HG03469 (cell line): ENCODE results near the gene C11orf16.
"Not testable (repeated sequence)": the region's sequence is repeated elsewhere in the genome, so short reads cannot be mapped to it uniquely, and the experiment has no call there.

Experiments
- ATAC-seq: cut with Tn5 transposase; IDR thresholded peaks from one replicate; pipeline ENCODE4 v1.9.1; 2021; ENCODE audit warnings: mild to moderate bottlenecking, moderate library complexity, moderate number of reproducible peaks; ENCODE audit not compliant: unreplicated experiment

Gene C11orf16

DNA sequence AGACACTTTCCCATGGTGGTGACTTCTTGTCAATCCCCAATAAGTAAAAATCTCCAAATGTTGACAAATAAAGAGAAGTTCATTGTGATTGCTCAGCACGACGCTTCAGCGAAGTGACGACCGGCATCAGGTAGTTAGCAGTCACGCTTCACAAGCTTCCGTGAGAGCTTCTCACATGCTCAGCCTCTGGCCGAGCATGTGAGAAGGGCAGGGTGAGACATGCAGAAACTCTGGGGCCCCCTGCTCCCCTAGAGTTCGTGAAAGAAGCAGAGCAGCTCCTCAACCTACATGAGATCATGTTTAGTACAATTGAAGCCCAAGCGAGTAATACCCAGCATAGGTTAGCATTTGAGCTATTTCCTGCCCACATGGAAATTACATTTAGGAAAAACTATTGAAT, 4.4 kb upstream of the C11orf16 start:
- ATAC-seq = no peak

DNA sequence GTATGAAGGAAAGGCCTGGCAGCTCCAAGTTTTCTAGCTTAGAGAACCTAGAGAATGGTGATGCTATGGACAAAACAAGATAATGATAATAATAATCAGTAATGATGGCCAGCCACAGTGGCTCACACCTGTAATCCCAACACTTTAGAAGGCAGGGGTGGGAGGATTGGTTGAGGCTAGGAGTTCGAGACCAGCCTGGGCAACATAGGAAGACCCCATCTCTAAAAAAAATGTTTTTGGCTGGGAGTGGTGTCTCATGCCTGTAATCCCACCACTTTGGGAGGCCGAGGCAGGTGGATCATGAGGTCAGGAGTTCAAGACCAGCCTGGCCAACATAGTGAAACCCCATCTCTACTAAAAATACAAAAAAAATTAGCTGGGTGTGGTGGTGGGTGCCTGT, 3.0 kb upstream of the C11orf16 start:
- not testable (repeated sequence) for ATAC-seq

DNA sequence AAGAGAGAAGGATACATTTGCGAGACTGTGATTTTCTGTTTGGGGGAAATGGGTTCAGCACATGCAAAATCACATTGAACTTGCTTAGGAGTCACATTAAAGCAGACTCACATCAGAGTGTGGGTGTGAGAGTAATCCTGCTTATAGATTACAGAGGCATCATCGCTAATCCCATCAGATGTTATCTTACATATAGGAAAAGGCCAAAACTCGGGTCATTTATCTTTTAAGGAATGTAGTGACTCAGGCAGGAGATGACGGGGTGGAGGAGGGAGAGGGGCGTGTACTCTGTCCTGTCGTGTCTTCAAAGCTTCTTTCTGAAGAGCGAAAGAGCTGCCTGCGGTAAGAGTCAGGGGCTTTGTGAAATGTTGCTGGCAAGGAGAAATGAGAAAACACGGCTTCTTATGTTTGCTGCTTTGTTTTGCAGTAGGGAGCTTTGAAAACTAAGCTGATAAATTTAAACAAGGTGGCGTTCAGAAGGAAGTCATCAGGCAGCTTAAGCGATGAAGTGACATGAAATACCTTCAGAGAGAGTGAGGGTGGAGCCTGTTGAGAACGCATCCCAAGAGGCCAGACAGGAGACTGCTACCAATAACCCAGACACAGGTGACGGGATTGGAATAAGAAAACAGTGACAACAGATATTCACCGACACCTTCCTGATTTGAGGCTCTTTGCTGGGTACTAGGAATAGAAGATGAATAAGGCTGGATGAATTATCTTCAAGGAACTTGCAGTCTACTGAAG, 2.2 kb upstream of the C11orf16 start:
- no peak for ATAC-seq

DNA sequence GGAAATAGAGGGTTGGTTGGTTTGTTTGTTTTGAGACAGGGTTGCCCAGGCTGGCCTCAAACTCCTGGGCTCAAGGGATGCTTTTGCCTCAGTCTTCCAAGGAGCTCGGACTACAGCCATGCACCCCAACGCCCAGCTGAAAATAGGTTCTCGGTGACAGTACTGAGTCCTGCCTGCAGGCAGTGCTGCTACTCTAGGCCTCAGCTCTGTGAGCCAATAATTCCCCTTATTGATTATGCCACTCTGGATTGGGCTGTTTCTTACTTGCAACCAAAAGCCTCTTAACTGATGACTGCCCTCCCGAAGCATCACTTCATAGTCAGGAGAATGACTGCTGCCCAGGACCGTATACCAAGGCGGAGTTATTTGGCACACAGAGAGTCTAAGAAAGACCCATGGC, 1.2 kb upstream of the C11orf16 start:
- ATAC-seq = no peak

DNA sequence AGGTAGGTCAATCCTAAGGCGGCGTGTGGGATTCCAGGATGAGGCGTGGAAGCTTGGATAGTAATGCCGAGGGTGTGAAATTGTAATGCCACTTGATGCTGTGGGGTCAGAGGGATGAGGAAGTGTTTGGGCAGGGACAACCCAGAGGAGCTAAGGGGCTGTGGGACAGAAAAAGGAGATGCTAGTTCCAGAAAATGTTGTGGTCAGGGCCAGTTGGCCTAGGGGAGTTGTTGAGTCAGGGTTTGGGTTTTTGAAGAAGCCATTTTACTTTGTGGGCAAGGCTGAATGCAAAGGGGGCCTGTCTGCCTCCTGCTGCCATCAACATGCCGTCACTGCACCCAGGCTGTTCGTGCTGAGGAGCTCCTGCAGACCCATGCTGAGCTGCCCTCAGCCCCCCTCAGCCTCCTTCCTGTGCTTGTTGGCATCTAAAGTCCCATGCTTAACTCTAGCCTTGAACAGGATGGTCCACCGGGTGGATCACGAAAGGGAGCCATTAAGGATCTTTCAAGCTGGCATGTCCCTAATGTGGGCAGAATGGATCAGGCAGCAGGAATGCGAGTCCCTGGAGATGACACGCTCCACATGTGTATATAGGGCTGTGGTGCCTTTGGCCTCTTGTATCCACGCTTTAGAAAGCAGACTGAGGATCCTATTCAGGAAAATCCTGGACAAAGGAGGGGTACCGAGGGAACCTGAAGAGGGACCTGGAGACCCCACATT, 2.1 kb downstream of the C11orf16 start:
- no peak for ATAC-seq

DNA sequence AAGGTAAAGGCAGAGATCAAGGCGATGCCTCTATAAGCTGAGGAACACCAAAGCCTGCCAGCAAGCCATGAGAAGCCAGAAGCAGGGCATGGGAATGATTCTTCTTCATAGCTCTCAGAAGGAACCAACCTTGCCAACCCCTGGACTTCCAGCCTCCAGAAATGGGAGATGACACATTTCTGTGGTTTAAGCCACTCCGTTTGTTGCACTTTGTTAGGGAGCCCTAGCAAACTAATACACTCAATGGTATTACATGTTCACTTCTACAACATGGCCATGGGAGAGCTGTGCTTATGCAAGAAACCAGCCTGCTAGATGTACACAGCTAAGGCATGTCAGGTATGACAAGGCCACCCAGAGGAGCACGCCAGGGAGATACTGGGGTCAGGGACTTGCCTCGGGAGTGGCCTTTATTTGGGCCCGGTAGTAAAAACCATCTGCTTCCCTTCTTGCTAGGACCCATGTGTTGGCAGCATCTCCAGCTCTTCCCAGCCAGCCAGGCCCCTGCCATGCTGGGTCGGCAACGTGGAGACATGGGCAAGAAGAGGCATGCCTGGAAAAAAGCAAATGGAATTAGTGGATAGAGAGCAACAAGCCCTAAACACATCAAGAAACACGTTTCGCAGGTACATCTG, 3.6 kb downstream of the C11orf16 start:
- no peak for ATAC-seq

DNA sequence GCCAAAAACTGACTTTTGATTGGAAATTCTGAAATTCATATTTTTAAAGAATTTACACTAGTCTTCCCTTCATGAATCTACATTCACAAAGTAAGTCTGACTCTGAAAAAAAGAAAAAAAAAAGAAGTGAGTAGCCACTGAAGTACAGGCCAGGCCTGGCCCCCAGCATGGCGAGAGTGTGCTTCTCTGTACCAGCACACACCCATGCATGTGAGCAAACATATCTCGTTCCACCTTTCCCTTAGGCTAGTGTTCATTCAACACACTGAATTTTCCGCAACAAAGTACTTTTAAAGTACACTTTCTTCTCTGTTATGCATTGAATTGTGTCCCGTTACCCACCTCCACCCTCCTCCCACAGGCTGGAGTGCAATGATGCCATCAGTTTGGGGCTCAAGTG, 4.5 kb downstream of the C11orf16 start:
- ATAC-seq = no peak

DNA sequence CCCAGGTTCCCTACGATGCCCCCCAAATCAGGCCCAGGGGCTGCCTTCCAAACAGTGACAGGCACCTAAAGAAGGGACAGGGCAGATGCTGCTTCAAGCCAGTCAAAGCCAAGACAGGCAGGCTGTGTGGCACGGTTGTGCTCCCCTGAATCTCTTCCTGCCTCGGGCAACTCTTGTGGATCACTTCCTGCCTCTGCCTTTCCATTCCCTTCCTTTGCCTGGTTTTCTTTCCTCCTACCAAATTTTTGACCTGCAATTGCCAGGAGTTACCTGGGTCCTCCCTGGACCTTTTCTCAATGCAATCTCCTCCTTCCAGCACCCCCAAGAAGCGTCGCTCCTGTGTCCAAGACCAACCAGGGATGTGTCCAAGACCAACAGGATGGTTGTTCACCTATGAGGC, 5.5 kb downstream of the C11orf16 start:
- ATAC-seq = no peak

DNA sequence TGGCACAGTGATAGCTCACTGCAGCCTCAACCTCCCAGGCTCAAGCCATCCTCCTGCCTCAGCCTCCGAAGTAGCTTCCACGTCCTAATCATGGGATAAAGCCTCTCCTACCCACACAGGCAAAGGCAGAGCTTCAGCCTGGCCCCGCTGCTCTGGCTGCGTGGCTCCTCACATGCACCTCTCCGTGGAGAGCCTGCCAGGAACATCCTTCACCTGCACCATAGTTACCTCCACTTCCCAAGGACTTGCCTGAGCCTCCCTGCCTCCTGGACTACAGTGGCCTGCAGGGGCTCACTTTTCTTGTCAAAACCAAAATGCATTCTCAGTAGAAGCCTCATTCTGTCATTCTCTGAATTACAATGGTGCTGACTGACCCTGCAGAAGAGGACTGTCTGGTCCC, 6.5 kb downstream of the C11orf16 start:
- ATAC-seq = no peak

DNA sequence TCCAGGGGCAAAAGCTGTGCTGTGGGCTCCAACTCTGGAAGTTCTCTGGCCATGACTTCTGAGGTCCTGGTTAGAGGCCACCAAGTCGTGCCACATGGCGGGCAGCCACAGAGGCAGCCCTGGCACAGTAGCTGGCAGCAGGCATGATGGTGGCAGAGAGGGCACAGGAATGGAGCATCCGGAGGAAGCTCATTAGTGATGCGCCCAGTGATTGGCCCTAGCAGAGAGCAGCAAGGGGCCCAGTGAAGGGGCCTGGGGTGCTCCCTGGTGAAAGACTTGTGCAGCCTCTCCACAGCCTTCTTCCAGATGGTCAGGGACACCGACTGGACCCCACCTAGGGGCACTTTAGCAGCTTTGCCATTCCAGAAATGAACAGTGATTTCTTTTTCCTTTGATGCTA, 7.0 kb downstream of the C11orf16 start:
- no peak for ATAC-seq

DNA sequence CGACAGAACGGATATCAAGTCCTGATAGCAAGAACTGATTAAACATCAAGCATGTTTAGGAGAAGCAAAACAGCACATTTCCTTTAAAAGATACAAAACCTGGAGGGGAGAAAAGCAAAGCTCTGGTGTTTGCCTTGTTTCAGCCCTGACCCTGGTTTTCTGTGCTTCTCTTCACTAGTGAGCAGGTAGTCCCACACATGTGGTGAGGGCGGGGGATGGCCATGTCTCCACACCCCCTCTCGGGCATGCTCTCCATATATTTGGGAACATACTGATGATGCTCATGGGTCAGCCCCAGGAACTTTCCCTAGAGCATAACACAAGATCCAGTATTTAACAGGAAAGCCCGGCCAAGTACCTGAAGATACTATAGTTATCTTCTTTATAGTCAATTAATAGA, 10.1 kb downstream of the C11orf16 start:
- ATAC-seq = no peak

DNA sequence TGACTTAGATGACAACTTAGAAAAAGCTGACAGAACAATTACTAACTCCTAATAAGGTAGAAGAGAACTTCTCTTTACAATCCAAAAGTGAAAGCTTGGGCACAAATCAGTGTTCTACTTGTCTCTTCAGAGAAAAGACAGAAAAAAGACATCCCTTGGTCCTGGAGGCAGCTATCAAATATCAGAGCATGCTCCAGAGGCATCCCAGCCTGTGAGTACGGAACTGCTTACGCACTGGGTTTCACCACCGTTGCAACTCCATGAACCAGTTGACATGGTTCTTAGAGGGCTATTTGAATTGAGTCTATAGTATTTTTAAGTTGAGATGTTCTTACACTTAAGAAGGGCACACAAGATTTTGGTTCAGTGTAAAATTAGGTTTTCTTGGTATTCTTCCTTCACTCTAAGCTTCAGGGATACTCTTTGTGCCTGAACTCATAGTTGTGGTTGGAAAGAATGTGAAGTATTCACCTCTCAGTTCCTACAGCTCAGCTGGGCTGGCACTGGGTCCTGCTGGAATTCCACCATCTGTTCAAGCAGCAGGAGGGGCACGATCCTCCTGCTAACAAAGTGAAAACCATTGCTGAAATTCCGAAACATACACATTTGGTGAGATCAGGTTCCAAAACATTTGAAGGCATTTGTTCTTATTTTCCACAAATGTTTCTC, 15.5 kb downstream of the C11orf16 start:
- no peak for ATAC-seq

DNA sequence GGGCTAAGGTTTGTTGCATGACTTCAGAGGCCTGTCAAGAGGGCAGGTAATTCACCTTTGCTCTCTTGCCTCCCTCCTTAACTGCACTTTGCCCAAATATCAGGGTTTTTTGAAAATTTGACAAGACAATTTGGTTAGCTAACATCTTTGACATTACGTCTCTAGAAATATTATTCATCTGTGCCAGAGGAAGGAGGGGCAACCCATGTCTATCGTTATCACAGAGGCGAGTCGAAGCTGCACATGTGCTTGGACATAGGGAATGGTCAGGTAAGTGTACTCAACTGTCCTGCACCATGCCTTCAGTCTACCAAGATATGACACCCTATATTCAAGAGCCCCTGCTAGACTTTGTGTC, 18.1 kb downstream of the C11orf16 start:
- ATAC-seq = no peak

DNA sequence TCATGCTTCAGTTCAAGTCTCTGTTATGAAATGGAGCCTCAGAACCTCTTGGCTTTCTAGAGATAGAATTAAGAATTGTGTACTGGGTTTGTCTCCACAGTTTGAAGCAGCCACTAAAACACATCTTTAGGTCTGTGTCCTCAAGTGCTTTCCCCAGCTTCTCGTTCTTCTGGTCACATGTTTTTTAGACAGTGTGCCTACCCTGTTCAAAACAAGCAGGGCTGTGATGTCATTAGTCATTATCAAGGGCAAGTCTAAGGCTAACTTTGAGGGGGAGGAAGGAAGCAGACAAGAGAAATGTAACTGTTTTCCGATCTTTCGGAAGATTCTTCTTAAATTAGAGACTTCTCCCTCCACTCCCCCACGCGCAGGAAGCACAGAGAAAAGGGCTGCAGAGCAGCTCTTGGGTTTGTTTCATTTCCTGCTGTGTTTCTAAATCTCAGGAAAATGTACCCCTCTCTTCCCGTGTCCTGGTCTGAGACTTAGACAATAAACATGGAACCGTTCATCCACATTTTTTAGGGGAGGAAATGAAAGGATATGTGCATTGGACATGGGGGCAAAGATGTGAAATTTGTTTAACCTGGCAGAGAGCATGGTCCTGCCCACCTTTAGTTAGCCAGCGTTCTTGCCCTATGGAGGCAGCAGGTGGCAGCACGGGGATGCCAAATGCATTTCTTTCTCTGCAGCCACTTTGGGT, 18.6 kb downstream of the C11orf16 start:
- ATAC-seq = no peak

DNA sequence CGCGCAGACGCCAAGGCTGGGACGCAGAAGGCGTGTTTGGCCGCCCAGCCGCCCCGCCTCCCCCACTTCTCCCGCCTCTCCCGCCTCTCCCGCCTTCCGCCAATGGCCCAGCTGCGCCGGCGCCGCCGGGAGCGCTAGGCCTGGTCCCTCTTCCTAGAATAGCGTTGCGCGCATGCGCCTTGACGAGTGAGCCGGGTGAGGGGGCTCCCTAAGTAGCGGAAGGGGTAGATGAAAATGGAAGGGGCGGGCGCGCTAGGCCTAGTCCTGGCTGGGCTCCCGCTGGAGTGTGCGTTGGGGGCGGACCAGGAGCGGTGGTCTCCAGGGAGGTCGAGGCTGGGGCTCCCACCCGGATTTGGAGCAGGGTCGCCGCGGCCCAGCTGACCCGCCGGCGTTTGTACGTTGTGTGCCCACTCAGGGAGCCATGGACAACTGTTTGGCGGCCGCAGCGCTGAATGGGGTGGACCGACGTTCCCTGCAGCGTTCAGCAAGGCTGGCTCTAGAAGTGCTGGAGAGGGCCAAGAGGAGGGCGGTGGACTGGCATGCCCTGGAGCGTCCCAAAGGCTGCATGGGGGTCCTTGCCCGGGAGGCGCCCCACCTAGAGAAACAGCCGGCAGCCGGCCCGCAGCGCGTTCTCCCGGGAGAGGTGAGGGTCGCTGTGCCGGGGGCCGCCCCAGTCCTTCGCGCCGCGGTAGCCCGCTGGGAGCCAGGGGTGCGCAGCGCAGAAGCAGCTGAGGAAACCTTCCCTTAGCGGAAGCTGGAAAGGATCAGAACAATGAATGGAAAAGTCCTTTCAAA, 21.5 kb downstream of the C11orf16 start, which contains the start of gene AKIP1:
Gene AKIP1, plus strand, starts transcription at position 161 of the 795 bp plus-strand sequence. Its CDS starts 261 bp downstream, at position 422.
- peak; percentile 70 for ATAC-seq

DNA sequence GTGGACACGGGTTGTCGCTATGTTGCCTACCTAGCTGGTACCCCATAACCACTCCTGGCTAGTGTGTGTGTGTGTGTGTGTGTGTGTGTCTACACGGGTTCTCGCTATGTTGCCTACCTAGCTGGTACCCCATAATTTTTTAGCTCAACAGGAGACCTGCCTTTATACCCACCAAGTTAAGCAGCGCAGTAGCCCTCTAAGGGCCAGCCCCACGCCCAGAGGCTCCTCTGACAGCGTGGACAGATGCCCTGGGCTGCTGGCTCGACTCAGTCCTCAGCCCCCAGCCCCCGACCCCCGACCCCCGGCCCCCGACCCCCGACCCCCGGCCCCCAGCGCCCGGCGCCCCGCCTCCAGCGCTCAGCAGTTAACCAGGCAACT, 22.1 kb downstream of the C11orf16 start:
- peak; percentile 2 for ATAC-seq

DNA sequence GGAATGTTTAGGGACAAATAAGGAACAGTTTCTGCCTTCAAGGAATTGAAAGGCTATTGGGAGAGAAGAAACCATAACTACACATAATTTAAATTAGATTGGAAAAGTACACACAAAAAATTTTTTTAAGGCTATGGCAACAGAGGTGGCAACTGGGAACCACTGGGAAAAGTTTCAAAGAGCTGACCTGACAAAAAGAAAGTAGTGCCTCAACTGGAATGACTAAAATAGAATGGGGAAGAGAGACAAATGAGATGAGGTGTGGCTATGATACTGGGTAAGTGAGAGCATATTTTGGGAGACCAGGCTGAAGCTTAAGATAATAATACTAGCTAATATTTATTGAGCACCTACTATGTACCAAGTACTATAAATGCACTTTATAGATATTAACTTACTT, 24.6 kb downstream of the C11orf16 start:
- no peak for ATAC-seq

DNA sequence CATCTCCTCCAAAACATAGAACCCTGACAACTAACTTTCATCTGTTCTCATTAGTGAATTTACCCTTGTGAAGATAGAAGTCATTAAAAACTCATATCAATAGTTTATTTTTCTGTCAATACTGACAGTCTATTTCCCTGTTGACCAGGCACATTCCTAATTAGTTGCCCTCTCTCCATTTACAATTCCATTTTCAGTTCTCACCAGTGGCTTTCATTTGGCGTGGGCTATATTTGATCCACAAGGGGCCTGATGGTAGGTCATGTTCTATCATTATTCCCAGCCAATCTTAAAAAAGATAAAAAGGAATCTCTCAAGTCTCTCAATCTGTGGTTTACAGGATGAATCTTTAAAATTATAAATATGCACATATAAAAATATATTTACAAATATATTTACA, 25.6 kb downstream of the C11orf16 start:
- no peak for ATAC-seq

DNA sequence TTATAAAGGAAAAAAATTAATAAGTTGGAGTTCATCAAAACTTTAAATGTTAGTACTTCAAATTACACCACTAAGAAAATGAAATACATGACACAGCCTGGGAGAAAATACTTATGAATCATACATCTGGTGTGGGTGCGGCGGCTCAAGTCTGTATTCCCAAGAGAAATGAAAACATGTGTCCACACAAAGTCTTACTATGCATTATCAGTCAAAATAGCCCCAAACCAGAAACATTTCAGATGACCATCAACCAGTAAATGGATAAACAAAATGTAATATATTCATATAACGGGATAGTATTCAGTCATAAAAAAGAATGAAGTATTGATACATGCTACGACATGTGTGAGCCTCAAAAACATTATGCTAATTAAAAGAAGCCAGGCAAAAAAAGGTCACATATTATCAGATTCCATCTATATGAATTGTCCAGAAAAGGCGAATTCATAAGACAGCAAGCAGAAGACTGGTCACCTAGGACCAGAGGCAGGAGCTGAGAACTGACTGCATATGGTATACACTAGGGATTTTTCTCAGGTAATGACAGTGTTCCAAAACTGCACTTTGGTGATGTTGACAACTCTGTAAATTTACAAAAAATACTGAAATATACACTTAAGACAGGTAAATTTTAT, 27.1 kb downstream of the C11orf16 start:
- ATAC-seq = no peak
